ENCODE measurements around the gene PRTFDC1.
A peak's percentile ranks its signal among the peaks of the same experiment; 100 is the strongest.
"Not testable (repeated sequence)": the region's sequence is repeated elsewhere in the genome, so short reads cannot be mapped to it uniquely, and the experiment has no call there.

The PRTFDC1 gene

DNA sequence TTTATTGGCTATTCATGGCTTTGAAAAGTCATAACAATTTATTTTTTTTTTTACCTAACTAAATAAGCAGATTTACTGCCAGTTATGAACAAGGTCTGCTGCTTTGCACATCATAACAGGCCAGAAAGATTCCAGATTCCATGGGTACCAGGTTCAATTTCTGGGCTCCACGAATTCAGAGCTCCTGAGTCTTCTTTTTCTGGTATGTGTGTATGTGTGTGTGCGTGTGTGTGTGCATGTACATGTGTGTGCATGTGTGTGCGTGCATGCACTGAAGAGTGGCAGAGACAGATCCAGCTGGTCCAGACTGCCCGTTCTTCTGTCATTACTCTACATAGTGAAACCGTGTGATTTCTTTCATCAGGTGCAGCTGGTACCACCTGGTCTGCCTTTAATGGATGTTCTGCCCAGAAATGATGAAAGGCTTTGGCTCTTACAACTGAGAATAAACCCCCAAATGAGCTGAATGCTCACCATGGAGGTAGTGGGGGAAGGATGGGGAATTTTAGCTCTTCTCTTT lies 14.6 kb upstream of the PRTFDC1 start:
- no peak for DNase-seq (ENCODE audit: low read depth in 2 of 3, low spot score in 2 of 3)

DNA sequence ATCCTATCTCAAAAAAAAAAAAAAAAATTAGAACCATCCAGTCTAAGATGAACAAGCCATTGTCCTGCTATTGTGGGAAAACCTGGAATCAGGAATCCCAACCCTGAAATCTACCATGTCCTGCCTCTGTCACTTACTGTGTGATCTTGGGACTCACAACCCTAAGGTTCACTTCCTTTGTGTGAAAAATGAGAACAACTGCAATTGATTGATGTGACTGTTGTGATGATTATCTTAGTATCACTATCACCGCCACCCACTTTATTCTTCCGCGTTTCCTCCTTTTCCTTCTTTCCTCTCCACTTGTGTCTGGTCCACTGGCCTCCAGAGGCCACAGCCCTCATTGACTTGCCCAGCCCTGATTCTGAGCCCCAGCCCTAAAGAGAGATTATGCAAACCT lies 12.6 kb upstream of the PRTFDC1 start:
- no peak for DNase-seq (ENCODE audit: low read depth in 2 of 3, low spot score in 2 of 3)

DNA sequence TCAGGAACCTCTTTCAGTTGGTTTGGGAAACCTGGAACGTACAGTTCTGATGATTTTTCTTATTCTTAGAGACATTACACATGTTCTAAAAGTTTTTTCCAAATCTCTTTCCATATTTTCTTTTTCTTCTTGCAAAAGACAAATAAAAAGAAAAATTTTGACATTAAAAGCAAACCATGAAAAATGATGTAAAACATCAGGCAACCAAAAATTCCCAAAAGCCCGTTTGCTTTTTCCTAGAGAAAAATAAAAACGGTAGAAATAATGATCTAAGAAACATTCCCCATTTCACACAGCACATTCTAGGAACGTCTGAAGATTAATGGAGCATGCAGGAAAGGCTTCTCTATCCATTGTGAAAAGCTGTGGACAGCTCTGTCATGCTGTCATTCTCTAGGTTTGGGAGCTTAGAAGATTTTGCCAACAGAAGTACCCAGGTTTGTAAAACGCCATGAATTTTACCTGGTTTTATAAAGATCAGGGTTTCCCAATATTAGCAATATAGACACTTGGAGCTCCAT lies 11.2 kb upstream of the PRTFDC1 start:
- no peak for DNase-seq (ENCODE audit: low read depth in 2 of 3, low spot score in 2 of 3)

DNA sequence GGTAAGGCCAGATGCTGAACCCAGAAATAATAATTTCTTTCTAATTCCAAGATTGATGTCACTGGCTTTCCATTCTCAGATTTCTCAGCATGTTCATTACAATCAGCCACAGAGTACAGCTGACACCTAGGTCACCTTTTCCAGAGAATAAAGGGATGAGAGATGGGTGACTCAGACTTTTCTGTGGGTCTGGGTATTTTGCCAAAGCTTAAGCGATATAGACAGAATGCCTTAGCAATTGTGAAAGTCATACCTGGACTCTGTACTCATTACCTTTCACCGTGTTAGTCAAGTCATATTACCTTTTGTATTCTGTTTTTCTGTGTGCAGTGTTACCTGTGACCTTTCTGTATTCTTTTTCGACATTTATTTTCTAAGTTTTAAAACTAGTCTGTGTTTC lies 10.6 kb upstream of the PRTFDC1 start:
- no peak for DNase-seq (ENCODE audit: low read depth in 2 of 3, low spot score in 2 of 3)

DNA sequence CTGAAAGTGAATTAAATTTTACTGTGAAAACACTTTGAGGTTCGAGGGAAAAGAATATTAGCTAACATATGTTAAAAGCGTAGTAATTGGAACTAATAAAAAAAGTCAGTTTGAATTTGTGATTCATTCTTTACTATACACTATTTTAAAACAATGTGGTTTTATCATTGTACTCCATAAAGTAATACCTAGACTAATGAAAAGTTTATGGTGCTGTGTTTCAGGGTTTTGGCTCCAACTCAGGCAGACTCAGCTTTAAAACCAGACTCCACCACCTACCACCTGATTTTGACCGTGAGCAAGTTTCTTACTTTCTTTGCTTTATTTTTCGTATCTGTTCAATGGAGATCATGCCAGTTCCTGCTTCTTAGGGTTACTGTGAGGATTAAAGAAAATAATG lies 9.2 kb upstream of the PRTFDC1 start:
- DNase-seq (ENCODE audit: low read depth in 2 of 3, low spot score in 2 of 3), result no peak

DNA sequence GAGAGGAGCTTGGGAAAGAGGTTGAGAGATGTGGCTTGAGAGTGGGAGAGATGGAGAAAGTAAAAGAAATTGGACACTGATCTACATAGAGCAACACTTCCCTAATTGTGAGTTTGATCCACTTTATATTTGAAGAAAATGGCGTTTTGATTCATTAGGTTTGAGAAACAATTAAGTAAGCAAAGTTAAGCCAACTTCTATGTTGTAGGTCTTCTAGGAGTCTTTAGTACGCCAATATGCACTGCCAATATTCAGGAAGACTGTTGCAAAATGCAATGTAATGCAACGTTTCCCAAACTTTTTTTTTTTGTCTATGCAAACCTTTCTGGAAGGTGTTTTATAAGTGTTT lies 7.0 kb upstream of the PRTFDC1 start:
- DNase-seq (ENCODE audit: low read depth in 2 of 3, low spot score in 2 of 3), result no peak

DNA sequence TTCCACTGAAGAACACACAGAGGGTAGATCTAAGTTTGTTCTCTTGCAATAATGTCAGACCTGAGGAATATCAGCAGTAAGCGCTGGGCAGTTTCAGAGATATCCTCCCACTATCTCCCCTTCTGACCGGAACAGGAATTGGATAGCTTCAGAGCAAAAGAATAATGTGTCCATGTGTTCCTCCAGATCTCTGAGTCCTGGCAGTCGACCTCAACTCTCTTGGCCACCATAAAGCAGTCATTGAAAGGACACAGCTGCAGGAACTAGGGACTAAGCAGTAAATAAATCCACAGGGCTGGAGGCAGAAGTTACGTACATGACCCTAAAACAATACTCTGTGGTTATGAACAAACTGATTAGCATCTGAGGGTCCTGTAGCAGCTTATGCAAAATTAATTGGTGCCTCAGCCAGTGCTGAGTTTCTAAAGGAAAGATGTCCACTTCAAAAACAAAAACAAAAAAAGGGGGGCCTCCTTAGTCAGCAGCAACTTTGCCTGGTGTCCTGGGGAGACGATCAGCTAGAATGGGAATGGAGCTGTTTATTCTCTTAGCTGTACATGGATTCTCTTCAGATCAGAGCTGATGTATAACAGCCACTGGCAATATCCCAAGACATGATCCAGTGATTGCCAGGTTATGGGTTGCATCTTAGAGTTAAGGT lies 6.4 kb upstream of the PRTFDC1 start:
- DNase-seq (ENCODE audit: low read depth in 2 of 3, low spot score in 2 of 3), result no peak

DNA sequence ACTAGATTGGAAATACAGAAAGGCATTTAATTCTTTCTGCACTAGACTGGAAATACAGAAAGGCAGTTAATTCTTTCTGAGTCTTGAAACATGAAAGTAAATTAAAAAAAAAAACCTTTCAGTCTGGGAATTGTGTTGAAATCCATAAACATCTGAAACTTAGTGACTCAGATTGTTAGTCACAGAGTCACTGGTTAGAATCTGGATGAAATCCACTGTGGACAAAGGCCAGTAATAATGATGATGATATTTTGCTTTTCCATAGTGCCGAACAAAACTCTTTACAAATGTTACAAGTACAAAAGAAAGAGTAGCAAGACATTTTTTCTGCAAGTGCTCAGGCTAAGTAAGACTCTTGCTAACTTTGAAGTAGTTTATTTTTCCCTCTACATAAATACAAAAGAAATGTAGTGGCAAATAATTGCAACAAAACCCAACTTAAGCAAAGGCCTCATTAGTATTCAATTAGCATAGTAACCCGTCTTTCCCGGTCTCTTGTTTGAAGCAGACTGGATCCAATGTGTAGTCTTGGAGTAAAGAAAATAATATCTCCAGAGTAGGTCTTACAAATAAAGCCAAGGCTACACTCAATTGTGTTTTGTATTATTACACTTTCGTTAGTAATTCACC lies 5.8 kb upstream of the PRTFDC1 start:
- no peak for DNase-seq (ENCODE audit: low read depth in 2 of 3, low spot score in 2 of 3)

DNA sequence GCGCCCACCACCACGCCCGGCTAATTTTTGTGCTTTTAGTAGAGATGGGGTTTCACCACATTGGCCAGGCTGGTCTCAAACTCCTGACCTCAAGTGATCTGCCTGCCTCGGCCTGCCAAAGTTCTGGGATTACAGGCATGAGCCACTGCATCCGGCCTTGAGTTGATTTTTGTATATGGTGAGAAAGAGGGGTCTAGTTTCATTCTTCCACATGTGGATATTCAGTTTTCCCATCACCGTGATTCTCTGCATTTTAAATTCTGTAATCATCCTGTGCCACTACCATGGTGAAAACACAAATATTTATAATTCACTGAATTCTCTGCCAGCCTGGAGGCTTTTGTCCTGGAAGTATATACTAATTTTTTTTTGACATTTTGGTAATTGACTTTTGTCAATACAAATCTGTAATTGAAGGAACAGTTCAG lies 5.2 kb upstream of the PRTFDC1 start:
- DNase-seq (ENCODE audit: low read depth in 2 of 3, low spot score in 2 of 3), result not testable (repeated sequence)

DNA sequence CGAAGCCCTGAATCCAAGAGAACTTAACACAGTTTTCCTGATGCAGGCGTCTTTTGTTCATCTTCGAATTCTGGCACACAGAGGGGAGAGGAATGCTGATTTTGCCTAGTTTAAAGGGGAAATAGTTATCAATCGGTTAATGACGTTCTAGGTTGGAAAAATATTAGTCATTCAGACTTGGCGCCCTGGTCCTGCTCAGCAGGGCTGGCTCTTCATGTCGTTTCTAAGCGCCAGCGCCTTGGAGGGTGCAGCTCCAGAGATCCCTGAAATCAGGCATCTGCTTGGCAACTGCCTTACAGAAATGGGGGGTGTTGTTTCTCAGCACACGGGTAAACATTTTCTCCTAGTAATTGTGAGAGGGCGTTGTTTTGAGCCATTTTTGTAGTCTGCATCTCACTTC lies 1.3 kb upstream of the PRTFDC1 start:
- no peak for DNase-seq (ENCODE audit: low read depth in 2 of 3, low spot score in 2 of 3)

DNA sequence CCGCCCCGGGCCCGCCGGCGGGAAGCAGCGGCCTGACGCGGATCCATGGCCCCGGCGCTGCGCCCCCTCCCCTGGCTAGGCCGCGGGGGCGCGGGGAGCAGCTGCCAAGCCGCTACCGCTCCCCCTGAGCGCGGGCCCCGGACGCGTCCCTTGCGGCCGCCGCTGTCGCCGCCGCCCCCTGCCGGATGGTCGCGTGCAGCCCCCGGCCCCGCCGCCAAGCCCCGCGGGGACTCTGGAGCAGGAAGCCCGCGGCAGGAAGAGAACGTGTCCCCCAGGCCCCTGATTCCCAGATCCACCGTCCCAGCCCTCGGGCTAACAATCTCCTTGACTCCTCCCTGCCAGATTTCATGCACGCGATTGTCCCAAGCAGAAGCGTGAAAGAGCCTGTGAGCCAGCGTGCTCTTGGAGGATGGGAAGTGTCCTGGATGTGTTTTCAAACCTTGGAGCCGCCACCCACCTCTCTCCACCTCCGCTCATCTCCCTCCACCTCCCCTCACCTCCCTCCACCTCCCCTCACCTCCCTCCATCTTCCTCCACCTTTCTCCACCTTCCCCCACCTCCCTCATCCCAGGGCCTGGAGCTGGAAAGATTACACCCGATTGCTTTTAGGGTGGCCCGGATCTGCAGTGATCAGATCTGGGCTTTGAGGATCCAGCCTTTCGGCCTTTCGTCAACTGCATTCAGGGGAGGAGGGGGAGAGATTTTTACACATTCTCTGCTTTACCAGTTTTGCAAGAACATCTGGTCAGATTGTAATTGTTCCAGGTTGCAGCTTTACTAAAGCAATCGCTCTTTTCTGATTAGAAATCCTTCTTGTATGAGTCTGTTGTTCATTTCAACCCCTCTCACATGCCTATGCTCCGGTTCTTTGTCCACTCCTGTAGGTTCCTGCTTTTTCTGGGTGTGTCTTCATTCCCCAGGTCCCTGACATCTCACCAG lies 570 bp upstream of the PRTFDC1 start:
- DNase-seq (ENCODE audit: low read depth in 2 of 3, low spot score in 2 of 3), result peak in 1 of 3 experiments; percentile 10

DNA sequence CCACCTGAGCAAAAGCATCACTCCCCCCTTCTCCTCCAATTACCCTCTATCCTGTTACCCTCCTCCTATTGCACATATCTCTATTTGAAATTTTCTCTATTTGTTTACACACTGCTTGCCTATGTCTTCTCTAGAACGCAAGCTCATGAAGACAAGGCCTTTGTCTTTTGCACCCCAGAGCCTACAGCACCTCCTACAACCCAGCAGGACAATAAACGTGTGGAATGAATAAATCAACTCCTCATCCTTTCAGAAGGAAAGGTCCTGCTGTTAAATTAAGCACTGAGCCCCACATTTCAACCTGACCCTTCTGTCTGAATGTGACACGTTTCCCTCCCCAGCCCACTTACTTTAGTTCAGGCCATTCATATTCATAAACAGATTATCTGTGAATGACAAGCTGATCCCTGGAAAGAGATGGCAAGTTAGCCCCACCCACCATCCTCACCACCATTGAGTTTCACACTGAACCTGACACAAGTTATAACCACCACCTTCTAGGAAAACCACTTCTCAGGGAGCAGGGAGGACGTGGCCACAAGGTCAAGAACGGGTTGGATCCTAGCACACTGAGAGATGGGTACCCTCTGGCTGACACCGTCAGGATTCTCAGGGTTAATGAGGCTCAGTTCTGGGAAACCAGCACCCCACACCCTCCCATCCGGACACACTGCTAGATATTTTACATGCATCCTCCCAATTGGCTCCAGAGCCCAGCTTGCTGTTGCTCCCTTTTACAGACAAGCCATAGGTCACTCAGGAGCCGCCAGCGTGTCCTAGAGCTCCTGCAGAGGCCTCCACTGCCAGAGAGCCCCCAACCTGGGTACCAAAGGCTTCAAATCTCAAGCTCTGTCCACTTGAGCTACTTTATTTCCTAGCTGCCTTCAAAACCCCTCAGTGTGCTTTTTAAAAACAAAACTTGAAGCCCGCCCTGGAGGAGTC lies 934 bp downstream of the PRTFDC1 start:
- DNase-seq (ENCODE audit: low read depth in 2 of 3, low spot score in 2 of 3), result no peak

DNA sequence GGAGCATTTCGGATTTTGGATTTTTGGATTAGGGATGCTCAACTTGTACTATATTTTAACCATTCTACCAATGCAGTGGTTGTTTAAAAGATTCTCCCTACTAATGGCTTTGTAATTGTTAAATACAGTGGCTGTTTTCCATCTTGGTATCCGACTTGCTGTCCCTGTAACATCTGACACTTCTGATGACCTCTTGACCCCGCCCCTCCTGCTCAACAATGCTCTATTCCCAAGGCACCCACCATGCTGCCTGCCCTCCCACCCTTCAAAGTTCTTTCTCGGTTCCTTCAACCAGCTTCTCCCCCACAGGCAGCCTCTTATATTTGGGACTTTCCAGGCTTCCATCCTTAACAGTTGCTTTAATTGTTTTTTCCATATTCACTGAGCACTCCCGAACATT lies 2.0 kb downstream of the PRTFDC1 start:
- no peak for DNase-seq (ENCODE audit: low read depth in 2 of 3, low spot score in 2 of 3)

DNA sequence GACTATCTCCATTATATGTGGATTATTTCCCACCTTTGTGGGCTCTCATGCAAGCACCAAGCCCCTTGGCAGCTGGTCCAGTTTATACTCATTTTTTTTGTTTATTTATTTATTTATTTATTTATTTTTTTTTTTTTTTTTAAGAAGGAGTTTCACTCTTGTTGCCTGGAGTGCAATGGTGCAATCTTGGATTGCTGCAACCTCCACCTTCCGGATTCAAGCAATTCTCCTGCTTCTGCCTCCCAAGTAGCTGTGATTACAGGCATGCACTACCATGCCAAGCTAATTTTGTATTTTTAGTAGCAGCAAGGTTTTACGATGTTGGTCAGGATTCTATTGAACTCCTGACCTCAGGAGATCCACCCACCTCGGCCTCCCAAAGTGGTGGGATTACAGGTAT lies 2.8 kb downstream of the PRTFDC1 start:
- DNase-seq (ENCODE audit: low read depth in 2 of 3, low spot score in 2 of 3), result no peak

DNA sequence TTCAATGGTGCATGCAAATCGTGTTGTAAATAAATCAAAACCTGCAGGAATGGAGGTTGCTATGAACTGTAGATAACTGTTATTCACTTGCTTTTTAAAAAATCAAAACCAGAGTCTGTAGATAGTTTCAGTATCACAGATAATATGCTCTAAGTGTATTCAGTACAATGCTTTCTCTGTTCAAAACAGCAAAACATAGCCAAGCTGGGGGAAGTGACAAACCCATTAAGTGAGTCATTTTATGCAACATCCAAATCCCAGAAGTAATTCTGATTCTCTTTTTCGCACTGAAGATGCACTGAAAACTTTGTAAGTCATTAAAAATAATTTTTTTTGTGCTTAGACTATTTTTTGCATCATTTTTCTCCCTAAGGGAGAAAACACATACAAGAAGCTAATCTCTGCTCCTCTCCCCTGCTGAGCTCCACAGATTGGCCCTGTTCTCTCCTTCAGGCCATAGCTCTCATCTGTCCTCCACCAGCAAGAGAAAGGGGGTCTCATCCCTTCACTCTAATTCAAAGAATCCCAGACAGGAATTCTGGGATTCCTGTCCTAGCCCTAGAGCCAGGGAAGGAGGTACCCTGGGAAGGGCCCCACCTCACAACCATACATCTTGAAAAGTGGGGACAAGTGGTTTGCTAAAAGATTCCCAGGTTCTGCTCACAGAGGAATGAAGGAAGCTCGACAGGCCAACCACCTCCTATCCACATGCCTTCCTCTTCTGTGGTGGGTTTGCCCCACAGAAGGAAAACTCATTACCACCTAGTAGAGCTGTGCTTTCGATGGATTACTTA lies 4.9 kb downstream of the PRTFDC1 start:
- no peak for DNase-seq (ENCODE audit: low read depth in 2 of 3, low spot score in 2 of 3)

DNA sequence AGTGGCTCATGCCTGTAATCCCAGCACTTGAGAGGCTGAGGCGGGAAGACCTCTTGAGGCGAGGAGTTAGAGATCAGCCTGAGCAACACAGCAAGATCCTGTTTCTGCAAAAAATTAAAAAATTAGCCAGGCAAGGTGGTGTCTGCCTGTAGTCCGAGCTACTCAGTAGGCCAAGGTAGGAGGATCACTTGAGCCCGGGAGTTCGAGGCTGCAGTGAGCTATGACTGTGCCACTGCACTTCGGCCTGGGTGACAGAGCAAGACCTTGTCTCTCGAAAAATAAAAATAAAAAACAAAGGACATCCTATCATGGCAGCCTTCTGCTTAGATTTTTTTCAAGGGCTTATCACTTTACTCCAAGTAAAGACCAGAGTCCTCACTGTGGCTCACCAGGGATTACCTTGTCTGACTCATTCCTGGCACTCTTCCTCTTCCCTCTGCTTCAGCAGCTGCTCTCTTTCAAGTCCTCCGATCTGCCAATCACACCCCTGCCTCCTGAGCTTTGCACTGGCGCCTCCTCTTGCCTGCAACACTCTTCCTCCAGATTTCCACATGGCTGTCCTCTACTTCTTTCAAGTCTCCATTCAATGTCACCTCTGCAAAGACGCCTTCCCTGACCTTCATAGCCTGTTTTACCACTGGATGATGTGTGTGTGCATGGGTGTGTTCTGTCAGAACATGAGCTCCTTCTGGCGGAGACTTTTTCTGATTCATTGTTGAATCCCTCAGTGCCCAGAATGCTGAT lies 7.7 kb downstream of the PRTFDC1 start:
- no peak for DNase-seq (ENCODE audit: low read depth in 2 of 3, low spot score in 2 of 3)

DNA sequence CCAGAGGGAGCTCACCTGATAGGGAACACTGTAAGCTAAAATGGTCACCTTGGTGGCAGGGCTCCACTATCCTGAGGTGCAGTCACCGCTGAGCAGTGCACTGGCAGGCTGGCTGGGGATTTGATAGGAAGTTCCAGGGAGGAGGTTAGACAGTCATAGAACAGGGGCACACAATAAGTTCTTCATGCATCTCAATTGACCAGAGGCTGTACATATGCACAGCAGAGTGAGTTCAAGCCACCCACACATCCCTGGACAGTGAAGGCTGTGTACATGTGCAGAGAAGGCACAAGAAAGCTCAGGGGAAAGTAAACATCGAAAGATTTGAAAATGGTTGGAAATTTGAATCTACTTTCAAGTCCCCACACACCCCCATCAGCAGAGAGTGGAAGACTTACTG lies 13.9 kb downstream of the PRTFDC1 start:
- DNase-seq (ENCODE audit: low read depth in 2 of 3, low spot score in 2 of 3), result no peak

DNA sequence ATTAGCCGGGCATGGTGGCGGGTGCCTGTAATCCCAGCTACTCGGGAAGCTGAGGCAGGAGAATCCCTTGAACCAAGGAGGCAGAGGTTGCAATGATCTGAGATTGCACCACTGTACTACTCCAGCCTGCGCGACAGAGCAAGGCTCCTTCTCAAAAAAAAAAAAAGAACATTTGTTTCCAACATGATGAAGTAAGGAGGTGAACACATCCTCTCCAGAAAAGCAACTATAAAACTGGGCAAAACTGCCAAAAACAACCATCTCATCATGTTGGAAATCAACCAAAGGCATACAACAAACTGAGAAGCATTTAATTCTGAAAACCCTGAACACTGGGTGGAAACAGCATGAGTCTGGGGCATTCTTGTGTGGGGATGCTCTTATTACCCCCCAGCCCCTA lies 14.3 kb downstream of the PRTFDC1 start:
- DNase-seq (ENCODE audit: low read depth in 2 of 3, low spot score in 2 of 3), result no peak
